ENCODE measurements around the gene HSPG2.
"Not testable (repeated sequence)": the region's sequence is repeated elsewhere in the genome, so short reads cannot be mapped to it uniquely, and the experiment has no call there.

HSPG2 gene
- 2.9 to 26.2 (median 9.1) reads per million in 17 experiments for total RNA-seq

DNA sequence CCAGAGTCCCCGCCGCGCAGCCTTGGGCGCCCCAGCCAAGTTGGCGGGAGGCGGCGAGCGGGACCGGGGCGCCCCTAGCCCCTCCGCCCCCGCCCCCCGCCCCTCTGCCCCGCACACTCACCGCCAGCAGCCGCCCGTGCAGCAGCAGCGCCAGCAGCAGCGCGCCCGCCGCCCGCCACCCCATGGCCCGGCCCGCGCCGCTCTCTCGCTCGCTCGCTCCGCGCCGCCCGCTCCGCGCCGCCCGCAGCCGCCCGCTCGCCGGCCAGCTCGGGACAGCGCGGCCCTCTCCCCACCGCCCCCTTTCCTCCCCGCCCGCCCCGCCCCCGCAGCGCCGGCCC lies at the start of gene HSPG2:
Gene HSPG2, minus strand, starts transcription at position 277 of the 338 bp plus-strand sequence. Its CDS starts 93 bp downstream, at position 184.
- no peak for DNase-seq

DNA sequence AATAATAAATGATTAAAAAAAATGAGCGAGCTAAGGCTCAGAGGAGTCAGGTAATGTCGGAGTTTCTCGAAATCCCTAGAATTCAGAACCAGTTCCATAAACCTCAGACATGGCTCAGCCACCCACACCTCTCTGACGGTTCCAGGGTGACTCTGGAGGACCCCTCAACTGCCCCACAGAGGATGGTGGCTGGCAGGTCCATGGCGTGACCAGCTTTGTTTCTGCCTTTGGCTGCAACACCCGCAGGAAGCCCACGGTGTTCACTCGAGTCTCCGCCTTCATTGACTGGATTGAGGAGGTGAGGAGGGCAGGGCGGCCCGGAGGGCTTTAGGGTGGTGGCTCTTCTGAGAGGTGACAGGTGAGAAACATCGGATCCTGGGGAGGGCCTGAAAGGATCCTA lies 49.3 kb upstream of the HSPG2 start:
- not testable (repeated sequence) for DNase-seq

DNA sequence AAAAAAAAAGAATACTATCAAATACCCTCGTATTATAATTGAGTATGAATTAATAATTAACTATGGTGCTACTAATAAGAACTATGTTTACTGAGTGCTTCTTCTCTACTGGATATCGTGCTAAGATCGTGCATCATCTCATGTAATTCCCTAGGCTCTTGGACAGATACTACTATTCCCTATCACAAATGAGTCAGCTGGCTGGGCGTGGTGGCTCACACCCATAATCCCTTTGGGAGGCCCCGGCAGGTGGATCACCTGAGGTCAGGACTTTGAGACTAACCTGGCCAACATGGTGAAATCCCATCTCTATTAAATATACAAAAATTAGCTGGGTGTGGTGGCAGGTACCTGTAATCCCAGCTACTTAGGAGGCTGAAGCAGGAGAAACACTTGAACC lies 48.8 kb upstream of the HSPG2 start:
- DNase-seq: not testable (repeated sequence)

DNA sequence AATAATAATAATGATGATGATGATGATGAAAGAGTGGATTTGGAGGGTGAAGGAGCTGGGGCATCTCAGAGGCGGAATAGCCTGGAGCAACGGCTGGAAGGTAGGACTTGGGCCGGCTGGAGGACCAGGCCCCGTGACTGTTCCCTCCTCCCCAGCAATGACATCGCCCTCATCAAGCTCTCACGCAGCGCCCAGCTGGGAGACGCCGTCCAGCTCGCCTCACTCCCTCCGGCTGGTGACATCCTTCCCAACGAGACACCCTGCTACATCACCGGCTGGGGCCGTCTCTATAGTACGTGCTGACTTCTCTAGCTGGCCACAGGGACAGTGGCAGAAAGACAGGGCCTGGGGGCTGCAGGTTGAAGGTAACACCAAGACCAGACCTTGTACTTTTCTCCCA lies 46.4 kb upstream of the HSPG2 start:
- not testable (repeated sequence) for DNase-seq

DNA sequence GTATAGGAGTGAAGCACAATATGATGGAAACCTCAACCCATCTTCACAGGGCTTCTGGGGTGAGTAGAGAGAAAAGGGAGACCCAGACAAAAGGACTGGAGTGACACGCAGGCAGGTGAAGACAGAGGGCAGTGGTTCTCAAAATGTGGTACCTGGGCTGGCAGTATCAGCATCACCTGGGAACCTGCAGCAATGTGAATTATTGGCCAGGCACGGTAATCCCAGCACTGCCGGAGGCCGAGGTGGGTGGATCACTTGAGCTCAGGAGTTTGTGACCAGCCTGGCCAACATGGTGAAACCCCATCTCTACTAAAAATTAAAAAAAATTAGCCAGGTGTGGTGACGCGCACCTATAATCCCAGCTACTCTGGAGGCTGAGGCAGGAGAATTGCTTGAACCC lies 45.0 kb upstream of the HSPG2 start:
- DNase-seq: not testable (repeated sequence)

DNA sequence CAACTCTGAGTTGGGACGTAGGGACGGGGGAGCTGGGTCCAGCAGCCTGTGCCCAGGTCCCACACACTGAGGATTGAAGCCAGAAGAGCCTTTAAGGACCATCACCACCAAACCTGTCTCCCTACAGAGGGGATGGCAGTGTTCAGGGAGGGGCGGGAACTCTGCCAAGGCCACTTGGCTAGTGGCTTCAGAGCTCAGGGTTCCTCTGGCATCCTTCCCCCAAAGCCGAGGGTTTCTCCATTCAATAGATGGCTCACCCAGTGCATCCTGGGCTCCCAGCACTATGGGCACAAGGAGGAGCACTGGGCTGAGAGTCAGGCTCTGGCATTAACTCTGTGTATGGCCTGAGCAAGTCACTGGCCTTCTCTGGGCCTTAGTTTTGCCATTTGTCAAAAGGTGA lies 44.1 kb upstream of the HSPG2 start:
- DNase-seq: not testable (repeated sequence)

DNA sequence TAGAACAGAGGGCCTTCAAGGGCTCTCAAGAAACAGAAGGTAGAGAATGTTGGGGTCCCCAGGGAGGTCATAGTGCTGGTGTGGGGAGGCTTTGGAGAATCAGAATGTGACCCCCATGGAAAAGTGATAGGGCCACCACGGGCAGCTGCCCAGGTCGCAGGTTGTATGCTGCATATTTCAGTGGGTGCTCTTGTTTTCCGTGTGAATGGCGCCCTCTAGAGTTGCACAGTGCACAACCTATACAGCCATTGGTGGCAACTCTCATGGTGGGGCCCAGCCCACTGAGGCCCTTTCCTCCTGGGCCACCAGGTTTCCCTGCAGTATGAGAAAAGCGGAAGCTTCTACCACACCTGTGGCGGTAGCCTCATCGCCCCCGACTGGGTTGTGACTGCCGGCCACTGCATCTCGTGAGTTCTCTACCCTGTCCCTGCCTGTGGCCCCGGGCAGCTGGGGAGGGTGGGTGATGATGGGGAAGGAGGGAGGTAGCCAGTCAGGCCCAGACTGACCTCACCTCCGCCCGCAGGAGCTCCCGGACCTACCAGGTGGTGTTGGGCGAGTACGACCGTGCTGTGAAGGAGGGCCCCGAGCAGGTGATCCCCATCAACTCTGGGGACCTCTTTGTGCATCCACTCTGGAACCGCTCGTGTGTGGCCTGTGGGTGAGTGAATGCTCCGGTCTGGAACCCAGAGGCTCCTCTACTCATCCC lies 43.6 kb upstream of the HSPG2 start:
- not testable (repeated sequence) for DNase-seq

DNA sequence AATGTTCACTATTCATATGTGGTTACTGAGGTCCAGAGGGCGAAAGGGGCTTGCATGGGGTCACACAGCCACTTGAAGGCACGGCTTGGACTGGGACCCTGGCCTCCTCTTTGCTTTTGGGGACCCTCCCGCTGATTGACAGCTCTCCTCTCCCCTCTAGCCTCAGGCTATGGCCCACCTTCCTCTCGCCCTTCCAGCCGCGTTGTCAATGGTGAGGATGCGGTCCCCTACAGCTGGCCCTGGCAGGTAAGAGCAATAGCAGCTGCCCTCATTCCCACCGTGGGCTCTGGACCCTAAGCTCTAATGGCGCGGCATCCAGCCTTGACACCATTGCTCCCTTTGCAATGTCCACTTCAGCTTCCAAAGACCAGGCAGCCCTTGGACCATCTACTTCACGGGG lies 41.1 kb upstream of the HSPG2 start:
- not testable (repeated sequence) for DNase-seq

DNA sequence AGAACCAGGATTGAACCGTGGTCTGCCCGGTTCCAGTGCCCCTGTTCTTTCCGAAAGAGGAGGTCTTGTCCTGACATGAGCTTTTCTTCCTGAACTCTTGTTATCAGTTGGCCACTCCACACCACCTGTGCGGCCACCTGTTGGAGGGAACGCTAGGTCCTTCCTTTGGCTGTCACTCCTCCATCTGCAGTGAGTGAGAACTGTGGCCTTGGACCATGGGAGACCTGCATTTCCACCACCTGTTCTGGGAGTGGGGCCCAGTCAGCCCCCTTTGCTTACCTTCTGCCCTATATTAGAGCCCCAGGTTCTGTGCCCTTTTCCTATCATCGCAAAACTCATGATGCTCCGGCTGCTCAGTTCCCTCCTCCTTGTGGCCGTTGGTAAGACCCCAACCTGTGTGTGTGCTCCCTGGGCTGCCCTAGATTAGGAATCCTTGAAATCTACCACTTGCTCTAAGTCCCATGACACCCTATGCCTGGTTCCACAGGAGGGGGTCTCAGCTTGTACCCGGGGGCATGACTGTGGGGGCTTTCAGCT lies 39.7 kb upstream of the HSPG2 start, which contains the start of gene CELA3B:
Gene CELA3B, plus strand, starts transcription at position 320 of the 537 bp plus-strand sequence. Its CDS starts 18 bp downstream, at position 338.
- not testable (repeated sequence) for DNase-seq

DNA sequence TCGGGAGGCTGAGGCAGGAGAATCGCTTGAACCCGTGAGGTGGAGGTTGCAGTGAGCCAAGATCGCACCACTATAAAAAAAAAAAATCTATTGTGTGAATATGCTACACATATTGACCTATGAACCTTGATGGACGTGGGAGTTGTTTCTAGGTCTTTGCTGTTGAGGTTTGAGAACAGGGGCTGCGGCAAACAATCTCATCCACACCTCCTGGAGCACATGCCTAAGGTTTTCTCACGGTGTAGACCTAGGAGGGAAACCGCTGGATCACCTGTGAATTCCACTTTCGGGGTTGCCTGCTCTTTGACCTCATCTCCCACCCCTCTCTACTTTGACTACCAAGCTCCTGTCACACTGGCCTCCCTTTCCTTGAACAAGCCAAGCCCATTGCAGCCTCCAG lies 38.2 kb upstream of the HSPG2 start:
- DNase-seq: not testable (repeated sequence)

DNA sequence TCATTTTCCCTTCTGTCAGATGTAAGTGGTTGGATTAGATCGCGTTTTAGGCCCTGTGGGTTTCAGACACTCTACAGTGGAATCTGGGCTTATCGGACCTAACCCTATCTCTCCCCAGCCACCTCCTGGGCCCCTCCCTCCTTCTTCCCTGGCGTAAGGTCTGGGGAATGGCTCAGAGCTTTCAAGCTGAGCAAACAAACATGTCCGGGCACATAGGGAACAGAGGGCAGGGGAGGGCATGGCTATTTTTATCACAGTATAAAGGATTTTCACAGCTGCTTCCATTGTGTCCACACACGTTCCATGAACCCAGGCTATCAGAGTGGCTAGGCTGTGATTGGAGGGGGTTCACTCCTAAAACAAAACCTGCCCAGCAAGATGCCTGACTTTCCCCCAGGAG lies 37.6 kb upstream of the HSPG2 start:
- not testable (repeated sequence) for DNase-seq

DNA sequence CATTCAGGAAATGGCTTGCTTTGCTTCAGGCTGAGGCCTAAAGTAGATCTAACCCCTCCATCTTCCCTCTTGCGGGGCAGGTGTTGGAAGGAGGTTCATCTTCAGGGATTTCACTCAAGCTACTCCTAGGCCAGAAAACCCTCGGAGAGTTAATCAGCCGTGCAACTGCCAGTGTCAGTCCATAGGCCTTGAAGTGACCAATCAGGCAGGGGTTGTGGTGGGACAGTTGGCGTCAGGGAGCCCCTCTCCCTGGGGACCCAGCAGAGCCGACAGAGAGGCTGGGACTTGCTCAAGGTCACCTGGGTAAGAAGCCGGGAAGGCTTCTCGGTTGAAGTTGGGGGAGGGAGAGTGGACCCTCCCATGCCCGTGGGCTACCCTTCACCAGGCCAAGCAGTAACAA lies 36.8 kb upstream of the HSPG2 start:
- not testable (repeated sequence) for DNase-seq

DNA sequence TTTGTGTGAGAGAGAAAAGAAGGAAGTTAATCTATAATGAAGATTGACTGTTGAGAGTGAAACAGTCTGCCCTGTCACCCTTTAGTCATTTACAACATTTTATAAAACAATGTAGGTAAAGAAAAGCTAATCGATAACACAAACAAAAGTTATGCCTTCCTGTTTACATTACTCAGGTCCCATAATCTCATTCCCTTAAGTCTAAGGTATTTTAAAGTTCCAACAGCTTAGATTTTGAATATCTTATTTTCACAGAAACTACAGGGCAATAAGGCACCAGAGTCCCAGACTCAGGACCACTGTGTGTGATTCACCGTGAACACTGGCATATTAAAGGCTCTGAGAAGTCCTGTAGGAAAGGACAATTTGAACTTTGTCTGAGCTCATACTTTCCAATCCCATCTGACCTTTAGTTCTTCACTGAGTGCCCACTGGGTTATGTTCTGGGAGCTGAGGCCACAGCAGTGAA lies 35.9 kb upstream of the HSPG2 start:
- not testable (repeated sequence) for DNase-seq

DNA sequence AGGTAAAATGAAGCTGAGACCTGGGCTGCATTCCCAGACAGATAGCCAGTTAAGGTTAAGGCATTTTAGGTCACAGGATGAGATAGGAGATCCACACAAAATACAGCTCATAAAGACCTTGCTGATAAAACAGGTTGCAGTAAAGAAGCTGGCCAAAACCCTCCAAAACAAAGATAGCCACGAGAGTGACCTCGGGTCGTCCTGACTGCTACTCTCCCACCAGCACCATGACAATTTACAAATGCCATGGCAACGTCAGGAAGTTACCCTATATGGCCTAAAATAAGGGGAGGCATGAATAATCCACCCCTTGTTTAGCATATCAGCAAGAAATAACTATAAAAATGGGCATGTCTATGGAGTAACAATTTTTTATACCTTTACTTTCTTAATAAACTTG lies 33.4 kb upstream of the HSPG2 start:
- not testable (repeated sequence) for DNase-seq

DNA sequence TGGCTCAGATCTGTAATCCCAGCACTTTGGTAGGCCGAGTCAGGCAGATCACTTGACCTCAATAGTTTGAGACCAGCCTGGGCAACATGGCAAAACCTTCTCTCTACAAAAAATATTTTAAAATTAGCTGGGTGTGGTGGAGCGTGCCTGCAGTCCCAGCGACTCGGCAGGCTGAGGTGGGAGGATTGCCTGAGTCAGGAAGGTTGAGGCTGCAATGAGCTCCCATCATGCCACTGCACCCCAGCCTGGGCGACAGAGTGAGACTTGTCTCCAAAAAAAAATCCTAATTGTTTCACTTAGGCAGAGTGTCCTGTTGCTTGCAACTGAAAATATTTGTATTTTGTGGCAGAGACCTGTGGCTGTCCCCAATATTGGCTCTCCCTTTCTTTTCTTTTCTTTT lies 32.0 kb upstream of the HSPG2 start:
- not testable (repeated sequence) for DNase-seq

DNA sequence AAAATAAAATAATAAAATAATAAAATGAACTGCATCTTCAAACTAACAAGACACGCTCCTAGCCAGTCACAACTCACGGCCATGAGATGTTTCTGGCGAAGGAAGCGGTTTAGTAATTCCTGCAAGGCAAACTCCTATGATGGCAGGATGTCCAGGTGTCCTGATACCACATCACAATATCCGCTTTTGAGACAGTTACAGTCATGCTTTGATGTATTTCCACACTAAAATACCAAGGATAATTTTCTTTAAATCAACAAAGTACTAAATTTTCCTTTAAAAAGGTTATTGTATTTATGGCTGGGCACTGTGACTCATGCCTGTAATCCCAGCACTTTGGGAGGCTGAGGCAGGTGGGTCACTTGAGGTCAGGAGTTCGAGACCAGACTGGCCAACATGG lies 30.1 kb upstream of the HSPG2 start:
- DNase-seq: not testable (repeated sequence)

DNA sequence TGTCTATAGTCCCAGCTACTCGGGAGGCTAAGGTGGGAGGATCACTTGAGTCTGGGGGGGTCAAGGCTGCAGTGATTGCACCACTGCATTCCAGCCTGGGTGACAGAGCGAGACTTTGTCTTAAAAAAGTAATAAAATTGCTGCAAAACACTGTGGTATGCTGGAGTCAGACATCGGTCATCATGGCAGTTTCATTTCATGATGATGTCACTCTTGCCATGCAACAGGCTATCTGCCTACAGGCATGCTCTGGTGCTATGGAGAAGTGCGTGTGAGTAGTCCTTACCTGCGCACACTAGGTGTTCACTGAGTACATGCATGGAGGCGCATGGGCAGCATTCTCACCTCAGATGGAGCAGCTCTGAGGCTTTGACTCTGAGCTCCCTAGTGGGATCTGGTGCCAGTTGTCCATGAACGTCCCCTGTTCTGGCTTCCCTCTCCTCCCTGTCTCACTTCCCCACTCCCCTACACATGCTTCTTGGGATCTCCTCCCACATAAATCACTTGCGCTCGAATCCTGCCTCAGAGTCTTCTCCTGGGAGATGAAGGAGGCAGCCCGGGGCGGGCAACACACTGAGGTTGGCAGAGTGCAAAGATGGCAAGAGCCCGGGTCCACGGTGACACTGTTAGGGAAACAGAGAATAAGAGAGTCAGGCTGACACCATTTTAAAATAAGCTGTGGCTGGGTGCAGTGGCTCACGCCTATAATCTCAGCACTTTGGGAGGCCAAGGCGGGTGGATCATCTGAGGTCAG lies 29.3 kb upstream of the HSPG2 start:
- DNase-seq: peak; percentile 14 to 39 (median 28)

DNA sequence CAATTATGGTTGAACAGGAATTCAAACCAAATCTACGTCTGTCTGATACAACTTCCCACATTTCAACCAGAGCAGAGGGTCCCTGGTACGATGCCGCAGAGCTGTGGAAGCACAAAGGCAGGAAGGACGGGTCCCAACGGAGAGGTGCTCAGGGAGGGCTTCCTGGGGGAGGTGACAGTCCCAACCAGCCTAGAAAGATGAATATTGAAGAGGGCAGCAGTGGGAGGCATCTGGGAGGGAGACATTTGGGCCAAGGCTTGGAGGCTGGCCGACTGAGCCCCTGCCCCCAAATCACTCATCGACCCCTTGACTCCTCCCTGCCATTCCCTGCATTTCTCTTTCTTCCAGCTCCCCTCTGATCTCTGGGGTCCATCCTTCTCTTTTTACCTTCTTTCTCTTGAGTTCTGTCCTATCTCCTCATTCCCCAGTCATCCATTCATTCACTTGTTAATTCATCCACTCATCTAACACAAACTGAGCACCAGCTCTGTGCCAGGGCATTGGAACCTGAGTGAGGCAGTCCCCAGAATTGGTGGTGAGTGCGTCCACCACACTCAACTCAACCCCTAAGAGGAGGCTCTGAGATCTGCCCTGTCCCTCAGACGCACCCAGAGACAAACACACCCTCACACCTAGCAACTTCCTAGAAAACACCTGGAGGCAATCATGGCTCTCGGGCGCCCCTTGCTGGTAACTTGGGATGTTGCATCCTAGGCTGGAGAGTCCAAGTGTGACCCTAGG lies 26.5 kb upstream of the HSPG2 start:
- DNase-seq: peak; percentile 72 to 92 (median 78)

DNA sequence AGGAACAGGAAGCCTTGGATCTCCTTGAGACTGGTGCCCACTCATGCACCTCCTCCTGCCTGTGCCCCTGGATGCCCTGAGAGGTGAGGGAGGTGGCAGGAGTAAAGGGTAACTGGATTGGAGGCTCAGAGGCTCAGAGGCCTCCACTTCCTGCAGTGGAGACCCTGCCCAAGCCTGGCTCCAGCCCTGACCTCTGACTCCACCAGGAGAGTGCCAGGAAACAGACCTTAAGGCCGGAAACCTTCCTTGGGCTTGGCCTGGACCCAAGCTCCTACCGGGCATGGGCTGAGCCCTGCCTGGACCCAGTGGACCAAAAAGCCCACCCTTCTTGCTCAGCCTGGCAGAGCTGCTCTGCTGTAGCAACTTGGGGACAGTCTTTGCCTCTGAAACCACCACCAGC lies 24.7 kb upstream of the HSPG2 start:
- DNase-seq: no peak

DNA sequence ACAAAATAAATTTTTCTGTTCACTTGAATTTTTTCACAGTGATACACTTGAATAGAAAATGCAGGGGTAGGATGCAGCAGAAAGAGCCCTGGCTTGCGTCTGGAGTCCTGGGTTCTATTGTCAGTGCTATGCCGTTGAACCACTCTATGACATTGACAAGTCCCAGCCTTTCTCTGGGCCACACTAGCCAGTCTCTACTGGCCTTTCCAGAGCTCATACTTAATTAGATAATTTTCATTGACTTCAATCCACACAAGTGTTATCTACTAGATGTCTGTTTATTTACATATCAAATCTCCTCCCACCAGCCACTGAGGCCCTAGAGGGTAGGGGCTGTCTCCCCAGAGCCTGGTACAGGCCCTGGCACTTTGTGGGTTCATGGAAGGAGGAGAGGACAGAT lies 24.2 kb upstream of the HSPG2 start:
- DNase-seq: no peak

DNA sequence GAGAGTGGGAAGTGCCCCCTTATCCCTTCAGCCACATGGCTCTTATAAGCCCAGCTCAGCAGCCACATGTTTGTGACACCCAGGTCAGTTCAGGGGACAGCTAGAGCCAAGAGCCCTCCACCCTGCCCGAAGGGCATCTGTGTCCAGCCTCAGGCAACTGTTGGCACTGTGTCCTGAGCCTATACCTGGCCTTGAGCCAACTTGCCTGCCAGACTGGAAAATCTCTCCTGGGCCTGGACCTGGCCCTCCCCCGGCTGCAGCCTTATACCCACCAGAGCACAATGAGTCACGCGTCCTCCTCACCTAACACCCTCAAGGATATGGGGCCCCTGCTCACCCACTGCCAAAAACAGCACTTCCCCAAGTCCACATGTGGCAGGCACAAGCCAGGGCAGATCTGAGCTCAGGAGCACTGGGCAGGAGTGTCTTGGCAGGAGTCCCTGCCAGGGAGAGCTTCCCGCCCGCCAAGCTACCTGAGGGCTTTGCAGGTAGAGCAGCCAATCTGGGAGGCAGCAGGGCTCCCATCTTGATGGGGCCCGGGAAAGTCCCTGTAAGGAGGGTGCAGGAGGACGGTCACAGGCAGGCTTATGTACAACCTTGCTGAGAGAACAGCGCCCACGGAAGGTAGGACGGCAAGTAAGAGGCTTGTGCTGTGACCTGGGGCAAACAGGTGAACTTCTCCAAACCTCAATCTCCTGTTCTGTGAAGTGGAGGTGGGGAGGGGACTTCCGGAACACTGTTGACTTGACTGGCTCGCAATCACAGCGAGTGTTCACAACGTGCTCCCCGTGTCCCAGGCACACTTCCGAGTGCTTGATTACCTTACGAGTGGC lies 19.8 kb upstream of the HSPG2 start:
- no peak for DNase-seq

All from suppressor macrophage (primary cell).